K562 (cell line): Measurements from ENCODE around the gene RASSF3. TPM values are rescaled to one million over a fixed set of nuclear protein-coding genes. Genes with fewer than 3 reads are reported as not detected.
A peak's percentile ranks its signal among the peaks of the same experiment; 100 is the strongest.

Experiments used
- ATAC-seq: fragments of 200-7000 bp; cut with Tn5 transposase; 3 replicates; pipeline ENCODE4 v1.9.1; 2020; ENCODE audit warnings: moderate library complexity
- BruUV-seq: library from RNA; stranded (reverse); fragments of 400-500 nt; replicated peaks from 2 replicates; lab custom pipeline; 2021; lab: Mats Ljungman, UMichigan
- CTCF ChIA-PET: fragments of 300-600 bp; formaldehyde crosslinking; extraction: SDS; loops from one replicate; lab custom pipeline; 2021; ENCODE audit warnings: low intra/inter-chr PET ratio; lab: Yijun Ruan, JAX
- POLR2A ChIA-PET: fragments of 300-600, 350-650 bp; sonication (Branson Sonifier 250); formaldehyde crosslinking; extraction: SDS; loops from one replicate; lab custom pipeline; 2021; ENCODE audit warnings: antibody characterized with exemption, inconsistent platforms; lab: Yijun Ruan, JAX
- DNase-seq, 4 experiments: peaks; one replicate each; pipeline versions ENCODE4 v3.0.0 to v3.0.0-alpha.2; 2011 to 2018; ENCODE audit warnings: low spot score in 3 of 4, mixed read lengths in 3 of 4; ENCODE audit errors: extremely low read depth in 1 of 4
- FAIRE-seq: peaks from 2 replicates; lab custom pipeline; 2011; peaks lifted over from hg19 to GRCh38; lab: Jason Lieb, UNC
- H2AFZ ChIP-seq: 2 replicates; pipeline ENCODE4 v1.6.0; 2011; ENCODE audit warnings: low read depth, low read length, control low read depth, inconsistent platforms
- H3K27ac ChIP-seq: fragments of 200-600 bp; 3 replicates; pipeline ENCODE4 v1.8.0; 2011; ENCODE audit warnings: low read depth, mild to moderate bottlenecking, control low read depth, inconsistent platforms, low read length, moderate library complexity, mixed read lengths; ENCODE audit errors: extremely low read depth
- H3K27me3 ChIP-seq, 2 experiments: fragments of 300-600 bp in 1 of 2; 2 replicates in 1 of 2; 3 replicates in 1 of 2; pipeline versions ENCODE4 v1.6.0 to v1.8.0; 2011; ENCODE audit warnings: inconsistent platforms in 2 of 2, low read length in 2 of 2, mild to moderate bottlenecking in 1 of 2, mixed read lengths in 1 of 2, moderate library complexity in 1 of 2; ENCODE audit not compliant: control insufficient read depth in 2 of 2, insufficient read depth in 2 of 2
- H3K36me3 ChIP-seq: fragments of 300-600 bp; 3 replicates; pipeline ENCODE4 v1.8.0; 2011; ENCODE audit warnings: mild to moderate bottlenecking, low read length, inconsistent platforms; ENCODE audit not compliant: control insufficient read depth, insufficient read depth
- H3K4me1 ChIP-seq, 2 experiments: fragments of 200-600 bp in 1 of 2; replicated peaks in 1 of 2; 2 replicates in 1 of 2; 3 replicates in 1 of 2; pipeline versions ENCODE4 v1.5.1 to v1.8.0; 2011; ENCODE audit warnings: inconsistent platforms in 2 of 2, low read length in 2 of 2, mild to moderate bottlenecking in 1 of 2, mixed read lengths in 1 of 2, moderate library complexity in 1 of 2; ENCODE audit not compliant: control insufficient read depth in 2 of 2, insufficient read depth in 2 of 2
- H3K4me2 ChIP-seq: 2 replicates; pipeline ENCODE4 v1.6.1; 2011; ENCODE audit warnings: low read length, control low read depth, inconsistent platforms, mixed read lengths; ENCODE audit not compliant: insufficient read depth
- H3K4me3 ChIP-seq: fragments of 200-600 bp; sonication (generic), shearing (Covaris generic); 2 replicates; pipeline ENCODE4 v1.5.1; 2016; ENCODE audit warnings: control low read depth, inconsistent platforms
- H3K79me2 ChIP-seq: fragments of 200-600 bp; 3 replicates; pipeline ENCODE4 v1.8.0; 2011; ENCODE audit warnings: low read length, inconsistent platforms; ENCODE audit not compliant: control insufficient read depth, insufficient read depth
- H3K9ac ChIP-seq, 2 experiments: 2 replicates each; pipeline versions ENCODE4 v1.6.0 to v1.6.1; 2011; ENCODE audit warnings: low read depth in 2 of 2, low read length in 2 of 2, control low read depth in 1 of 2, inconsistent platforms in 1 of 2, mild to moderate bottlenecking in 1 of 2, mixed read lengths in 1 of 2; ENCODE audit not compliant: insufficient read depth in 1 of 2
- H3K9me1 ChIP-seq: one replicate; pipeline ENCODE4 v1.6.0; 2011; ENCODE audit warnings: inconsistent platforms, mild to moderate bottlenecking, low read length, moderate library complexity; ENCODE audit not compliant: control insufficient read depth, insufficient read depth
- H3K9me3 ChIP-seq: replicated peaks from 2 replicates; pipeline ENCODE4 v1.5.1; 2011; ENCODE audit warnings: low read depth, low read length, inconsistent platforms; ENCODE audit not compliant: control insufficient read depth, insufficient read depth
- H4K20me1 ChIP-seq: replicated peaks from 2 replicates; pipeline ENCODE4 v1.6.1; 2011; ENCODE audit warnings: low read length, inconsistent platforms, mixed read lengths; ENCODE audit not compliant: control insufficient read depth, insufficient read depth
- CBX8 ChIP-seq: fragments of 200-600 bp; sonication (generic); IDR thresholded peaks from 2 replicates; pipeline ENCODE4 v1.6.1; 2012; ENCODE audit warnings: borderline replicate concordance, mixed run types, low read depth, mild to moderate bottlenecking, moderate library complexity, mixed read lengths, low read length, control low read depth, inconsistent platforms; ENCODE audit not compliant: poor library complexity, severe bottlenecking; ENCODE audit errors: extremely low read depth
- CC2D1A ChIP-seq: fragments of 450-650 bp; IDR thresholded peaks from 2 replicates; pipeline ENCODE4 v1.6.1; 2017; ENCODE audit warnings: mild to moderate bottlenecking
- FOXK1 ChIP-seq: sonication (generic); formaldehyde crosslinking; IDR thresholded peaks from 2 replicates; pipeline ENCODE4 v1.8.0; 2022; ENCODE audit warnings: missing genetic modification reagents, mild to moderate bottlenecking, borderline replicate concordance
- FOXK2 ChIP-seq, 2 experiments: fragments of 450-650 bp; IDR thresholded peaks in 1 of 2; conservative IDR thresholded peaks in 1 of 2; 2 replicates each; pipeline ENCODE4 v1.6.1; 2016; ENCODE audit warnings: low read depth in 2 of 2, mild to moderate bottlenecking in 1 of 2
- GTF2E2 ChIP-seq: fragments of 200-800 bp; sonication (Bioruptor generic); IDR thresholded peaks from 2 replicates; pipeline ENCODE4 v1.6.1; 2016; ENCODE audit warnings: missing genetic modification characterization, missing compliant biosample characterization
- RBM22 ChIP-seq: fragments of 200-400 bp; formaldehyde crosslinking; IDR thresholded peaks from 2 replicates; pipeline ENCODE4 v1.6.1; 2018; ENCODE audit warnings: low read length, low read depth; ENCODE audit not compliant: poor library complexity, severe bottlenecking
- RBM25 ChIP-seq: fragments of 200-400 bp; formaldehyde crosslinking; IDR thresholded peaks from 2 replicates; pipeline ENCODE4 v1.6.1; 2018; ENCODE audit warnings: low read length, low read depth, moderate library complexity; ENCODE audit not compliant: severe bottlenecking
- RCOR1 ChIP-seq, 2 experiments: IDR thresholded peaks; 2 replicates each; pipeline ENCODE4 v1.6.1; 2012; ENCODE audit warnings: low read depth in 2 of 2, low read length in 2 of 2, borderline replicate concordance in 1 of 2, improper control_type of control experiment in 1 of 2
- RFX5 ChIP-seq: IDR thresholded peaks from 2 replicates; pipeline ENCODE4 v1.6.1; 2011; ENCODE audit warnings: low read depth, mild to moderate bottlenecking, improper control_type of control experiment, low read length
- ZNF23 ChIP-seq: fragments of 250-450 bp; sonication (Bioruptor Pico); IDR thresholded peaks from 2 replicates; pipeline ENCODE4 v1.4.0; 2020; ENCODE audit warnings: mild to moderate bottlenecking
- ZNF644 ChIP-seq: fragments of 200-800 bp; sonication (Bioruptor generic); IDR thresholded peaks from 2 replicates; pipeline ENCODE4 v1.6.1; 2016; ENCODE audit warnings: low read depth, missing genetic modification characterization, missing compliant biosample characterization
- ZNF778 ChIP-seq: fragments of 450-650 bp; formaldehyde crosslinking; IDR thresholded peaks from 2 replicates; pipeline ENCODE4 v1.4.0; 2020; ENCODE audit warnings: mild to moderate bottlenecking, moderate library complexity
- WGBS: fragments of 100-300 bp; shearing (Covaris generic); methylation state at CpG from one replicate; pipeline ENCODE4 v1.1.6; 2016; ENCODE audit warnings: low coverage, mixed read lengths; ENCODE audit not compliant: insufficient coverage; ENCODE audit errors: missing lambda C conversion rate; 5-methylcytosine and 5-hydroxymethylcytosine counted together
- in situ Hi-C: fragments of 300-500 bp; cut with MboI; formaldehyde crosslinking; loops from 4 replicates; pipeline ENCODE4 v1.15.0; 2018; ENCODE audit warnings: inconsistent platforms, mixed read lengths
- intact Hi-C: fragments of 100-400 bp; cut with micrococcal nuclease; formaldehyde crosslinking; loops from 2 replicates; pipeline ENCODE4 v1.14.2; 2022
- polyA plus RNA-seq, 8 experiments: library from polyadenylated mRNA; depleted of rRNA in 4 of 8; stranded (reverse) in 5 of 8; unstranded in 3 of 8; fragments of >200 nt; fragmentation: Nextera tagmentation in 2 of 8; fragmentation: Illumina TruSeq in 1 of 8; extraction: Ambion mirVana in 2 of 8; extraction: Trizol in 1 of 8; gene quantifications; 2 replicates each; pipeline versions ENCODE4 v1.2.1 to v1.2.3, GENCODE V29; 2011 to 2014; ENCODE audit warnings: inconsistent platforms in 1 of 8, missing spikeins in 1 of 8
- total RNA-seq, 7 experiments: library from RNA; depleted of rRNA in 6 of 7; stranded (reverse); fragments of >200 nt in 6 of 7; fragmentation: Illumina TruSeq in 2 of 7; extraction: Trizol in 2 of 7; gene quantifications; 2 replicates each; pipeline versions ENCODE4 v1.2.1 to v1.2.3, GENCODE V29; 2011 to 2021; ENCODE audit warnings: low replicate concordance in 1 of 7
- TF ChIP-seq, protein P1 (sequence below): sonication (generic); formaldehyde crosslinking; IDR thresholded peaks from 2 replicates; pipeline ENCODE4 v1.8.0; 2022; ENCODE audit warnings: mild to moderate bottlenecking, low read depth, missing genetic modification reagents
- TF ChIP-seq, protein P2 (sequence below): sonication (generic); formaldehyde crosslinking; IDR thresholded peaks from 2 replicates; pipeline ENCODE4 v1.8.0; 2022; ENCODE audit warnings: mild to moderate bottlenecking, missing genetic modification reagents, borderline replicate concordance
- TF ChIP-seq, protein P3 (sequence below): fragments of 450-650 bp; IDR thresholded peaks from 2 replicates; pipeline ENCODE4 v1.6.1; 2016

The RASSF3 gene
- total and polyA plus RNA-seq, 9 of the 15 experiments (the other 6 are each of a cell fraction or from before 2014, with no cell fraction given): 3.7 to 39.2 (median 20.2) TPM

DNA sequence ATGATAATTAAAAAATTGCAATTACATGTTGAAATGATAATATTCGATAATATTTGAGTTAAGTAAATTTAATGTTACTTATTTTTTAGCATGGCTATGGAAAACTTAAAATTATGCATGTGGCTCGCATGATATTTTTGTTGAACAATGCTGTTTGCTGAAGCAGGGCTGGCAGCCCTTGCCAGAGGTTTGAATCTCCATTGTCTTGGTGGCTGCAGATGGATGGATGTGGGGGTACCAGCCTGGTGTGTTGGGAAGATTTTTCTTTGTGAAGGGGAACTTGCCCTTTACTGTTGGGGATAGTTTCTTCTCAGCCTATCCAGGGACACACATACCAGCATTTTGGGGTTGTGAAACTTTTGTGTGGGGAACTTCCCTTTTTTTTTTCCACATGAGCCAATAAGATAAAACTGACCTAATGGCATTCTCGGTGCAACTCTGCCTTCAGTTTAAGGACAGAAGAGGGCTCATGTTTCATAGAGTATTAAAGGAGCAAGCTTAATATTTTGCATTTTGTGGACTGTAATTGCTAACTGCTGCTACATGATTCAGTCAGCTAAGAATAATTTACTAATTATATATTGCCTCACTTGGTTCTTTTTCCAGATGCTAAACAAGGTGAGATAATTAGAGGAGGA lies 8.8 kb downstream of the RASSF3 start (continued):
- TF ChIP-seq RCOR1 (IDR thresholded peaks at IDR 0.05; ENCODE audit: borderline replicate concordance in 1 of 2, low read depth in 2 of 2, low read length in 2 of 2): peak in 1 of 2 experiments; percentile 46; a peak in 1 of 4 replicates
- TF ChIP-seq CC2D1A: no peak
- no peak for TF ChIP-seq ZNF644
- TF ChIP-seq, protein P1, sequence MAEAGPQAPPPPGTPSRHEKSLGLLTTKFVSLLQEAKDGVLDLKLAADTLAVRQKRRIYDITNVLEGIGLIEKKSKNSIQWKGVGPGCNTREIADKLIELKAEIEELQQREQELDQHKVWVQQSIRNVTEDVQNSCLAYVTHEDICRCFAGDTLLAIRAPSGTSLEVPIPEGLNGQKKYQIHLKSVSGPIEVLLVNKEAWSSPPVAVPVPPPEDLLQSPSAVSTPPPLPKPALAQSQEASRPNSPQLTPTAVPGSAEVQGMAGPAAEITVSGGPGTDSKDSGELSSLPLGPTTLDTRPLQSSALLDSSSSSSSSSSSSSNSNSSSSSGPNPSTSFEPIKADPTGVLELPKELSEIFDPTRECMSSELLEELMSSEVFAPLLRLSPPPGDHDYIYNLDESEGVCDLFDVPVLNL: no peak

DNA sequence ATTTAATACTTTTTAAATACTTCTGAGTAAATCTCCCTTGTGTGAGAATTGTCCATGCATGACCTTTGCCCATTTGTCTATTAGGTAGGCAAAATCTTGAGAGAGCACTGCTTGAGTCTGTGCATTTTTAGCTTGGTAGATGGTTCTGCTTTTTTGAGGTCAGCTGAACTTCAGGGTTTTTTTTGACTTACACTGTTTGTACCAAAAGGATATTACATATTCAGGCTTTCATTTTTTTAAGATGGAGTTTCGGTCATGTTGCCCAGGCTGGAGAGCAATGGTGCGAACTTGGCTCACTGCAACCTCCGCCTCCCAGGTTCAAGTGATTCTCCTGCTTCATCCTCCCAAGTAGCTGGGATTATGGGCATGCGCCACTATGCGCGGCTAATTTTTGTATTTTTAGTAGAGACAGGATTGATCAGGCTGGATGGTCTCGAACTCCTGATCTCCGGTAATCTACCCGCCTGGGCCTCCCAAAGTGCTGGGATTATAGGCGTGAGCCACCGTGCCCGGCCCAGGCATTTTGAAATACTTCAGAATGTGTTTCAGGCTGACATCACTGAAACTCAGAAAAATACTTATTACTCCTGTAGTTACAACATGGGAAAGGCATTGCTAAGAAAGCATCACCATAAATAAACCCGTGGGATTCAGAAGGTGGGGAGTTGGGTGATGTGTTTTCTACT lies 11.1 kb downstream of the RASSF3 start:
- peaks cover 97% of the 10 kb centered on the region for H3K79me2 ChIP-seq
- intact Hi-C loops (no loop called here), in situ Hi-C loops (no loop called here)
- 86% methylated on average over 11 of the region's 13 CpGs for WGBS
- H3K9me1 ChIP-seq: no peaks in the 10 kb centered on the region
- FAIRE-seq: no peak
- no peaks in the 10 kb centered on the region for H4K20me1 ChIP-seq
- no peak overlapping the region for H3K9ac ChIP-seq
- no peak for DNase-seq
- H3K27me3 ChIP-seq: no peaks in the 10 kb centered on the region
- no peak for ATAC-seq
- POLR2A ChIA-PET: interaction anchor here (0.8 to 1.2 kb wide), 2 partner anchors 10 to 12 kb away, joined by 3 read pairs; no protein-coding TSS in a partner anchor
- no peaks in the 10 kb centered on the region; the same call in 1 of the 2 replicates for H3K9me3 ChIP-seq
- H3K4me1 ChIP-seq: peaks cover 13 to 20% of the 10 kb centered on the region in 2 experiments
- no peak overlapping the region for H2AFZ ChIP-seq
- no TSS peak for BruUV-seq
- no peak overlapping the region for H3K4me2 ChIP-seq
- peaks cover 12% of the 10 kb centered on the region; the same call in 1 of the 3 replicates for H3K36me3 ChIP-seq
- CTCF ChIA-PET: no interaction called here
- H3K27ac ChIP-seq: no peak overlapping the region
- no peak overlapping the region for H3K4me3 ChIP-seq
- TF ChIP-seq ZNF23 (CRISPR knock-in tag): no peak
- TF ChIP-seq CBX8: no peak
- no peak for TF ChIP-seq FOXK2 (conservative IDR thresholded peaks at IDR 0.05 in 1 of 2, IDR thresholded peaks at IDR 0.05 in 1 of 2; ENCODE audit: low read depth in 2 of 2)
- no peak for TF ChIP-seq FOXK1 (CRISPR knock-in tag)
- no peak for TF ChIP-seq RBM25
- TF ChIP-seq ZNF778 (CRISPR knock-in tag): no peak
- TF ChIP-seq GTF2E2 (tag): no peak
- no peak for TF ChIP-seq CC2D1A
- TF ChIP-seq RBM22: no peak
- TF ChIP-seq, protein P2, sequence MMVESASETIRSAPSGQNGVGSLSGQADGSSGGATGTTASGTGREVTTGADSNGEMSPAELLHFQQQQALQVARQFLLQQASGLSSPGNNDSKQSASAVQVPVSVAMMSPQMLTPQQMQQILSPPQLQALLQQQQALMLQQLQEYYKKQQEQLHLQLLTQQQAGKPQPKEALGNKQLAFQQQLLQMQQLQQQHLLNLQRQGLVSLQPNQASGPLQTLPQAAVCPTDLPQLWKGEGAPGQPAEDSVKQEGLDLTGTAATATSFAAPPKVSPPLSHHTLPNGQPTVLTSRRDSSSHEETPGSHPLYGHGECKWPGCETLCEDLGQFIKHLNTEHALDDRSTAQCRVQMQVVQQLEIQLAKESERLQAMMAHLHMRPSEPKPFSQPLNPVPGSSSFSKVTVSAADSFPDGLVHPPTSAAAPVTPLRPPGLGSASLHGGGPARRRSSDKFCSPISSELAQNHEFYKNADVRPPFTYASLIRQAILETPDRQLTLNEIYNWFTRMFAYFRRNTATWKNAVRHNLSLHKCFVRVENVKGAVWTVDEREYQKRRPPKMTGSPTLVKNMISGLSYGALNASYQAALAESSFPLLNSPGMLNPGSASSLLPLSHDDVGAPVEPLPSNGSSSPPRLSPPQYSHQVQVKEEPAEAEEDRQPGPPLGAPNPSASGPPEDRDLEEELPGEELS (CRISPR knock-in tag): no peak
- TF ChIP-seq RFX5: no peak
- TF ChIP-seq, protein P3, sequence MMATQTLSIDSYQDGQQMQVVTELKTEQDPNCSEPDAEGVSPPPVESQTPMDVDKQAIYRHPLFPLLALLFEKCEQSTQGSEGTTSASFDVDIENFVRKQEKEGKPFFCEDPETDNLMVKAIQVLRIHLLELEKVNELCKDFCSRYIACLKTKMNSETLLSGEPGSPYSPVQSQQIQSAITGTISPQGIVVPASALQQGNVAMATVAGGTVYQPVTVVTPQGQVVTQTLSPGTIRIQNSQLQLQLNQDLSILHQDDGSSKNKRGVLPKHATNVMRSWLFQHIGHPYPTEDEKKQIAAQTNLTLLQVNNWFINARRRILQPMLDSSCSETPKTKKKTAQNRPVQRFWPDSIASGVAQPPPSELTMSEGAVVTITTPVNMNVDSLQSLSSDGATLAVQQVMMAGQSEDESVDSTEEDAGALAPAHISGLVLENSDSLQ: no peak
